ENCODE data around the gene UBC. TPM values are rescaled to one million over a fixed set of nuclear protein-coding genes. Genes with fewer than 3 reads are reported as not detected.
"Not testable (repeated sequence)": the region's sequence is repeated elsewhere in the genome, so short reads cannot be mapped to it uniquely, and the experiment has no call there.

UBC gene
- total RNA-seq, 1 donor from 2014 or later = 778 TPM

DNA sequence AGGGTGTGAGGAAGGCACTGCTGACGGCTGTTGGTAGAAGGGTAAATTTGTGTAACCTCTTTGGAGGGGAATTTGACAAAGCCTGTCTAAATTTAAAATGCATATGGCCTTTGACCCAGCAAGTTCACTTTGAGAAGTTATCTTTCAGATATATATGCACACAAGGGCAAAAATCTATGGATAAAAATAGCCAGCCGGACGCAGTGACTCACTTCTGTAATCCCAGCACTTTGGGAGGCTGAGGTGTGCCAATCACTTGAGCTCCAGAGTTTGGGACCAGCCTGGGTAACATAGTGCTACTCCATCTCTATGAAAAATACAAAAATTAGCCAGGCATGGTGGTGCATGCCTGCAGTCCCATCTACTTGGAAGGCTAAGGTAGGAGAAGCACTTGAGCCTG lies 13.4 kb downstream of the UBC start:
- intact Hi-C loops (cut with micrococcal nuclease) = no loop called here
- Mint-ChIP-seq H3K4me3 (no peak overlapping the region), H3K36me3 (ENCODE audit: low read depth) (no peaks in the 10 kb centered on the region), H3K27ac (no peak overlapping the region), H3K27me3 (peaks cover 4% of the 10 kb centered on the region), H3K4me1 (peaks cover 14% of the 10 kb centered on the region), H3K9me3 (no peaks in the 10 kb centered on the region)
- no peak for DNase-seq

GRCh38 chr12:124900345-124900795 lies 14.1 kb downstream of the UBC start:
- H3K36me3 Mint-ChIP-seq (ENCODE audit: low read depth); DNase-seq; H3K27ac Mint-ChIP-seq; H3K27me3 Mint-ChIP-seq; intact Hi-C loops (cut with micrococcal nuclease); H3K4me3 Mint-ChIP-seq; H3K9me3 Mint-ChIP-seq: not testable (repeated sequence)
- H3K4me1 Mint-ChIP-seq = peaks cover 11% of the 10 kb centered on the region

- Mint-ChIP-seq H3K36me3 (ENCODE audit: low read depth) (peaks cover 2% of the 10 kb centered on the region), H3K9me3 (no peaks in the 10 kb centered on the region), H3K4me3 (no peak overlapping the region), H3K27me3 (peaks cover 4% of the 10 kb centered on the region), H3K4me1 (peaks cover 15% of the 10 kb centered on the region), H3K27ac (no peak overlapping the region)
- DNase-seq = no peak
- intact Hi-C loops (cut with micrococcal nuclease) = loop anchor here (2.0 to 5.0 kb wide), 2 partner anchors 37 to 862 kb away; partner anchors contain the start of gene SCARB1
Observed at GRCh38 chr12:124898923-124899294, 15.5 kb downstream of the UBC start.

DNA sequence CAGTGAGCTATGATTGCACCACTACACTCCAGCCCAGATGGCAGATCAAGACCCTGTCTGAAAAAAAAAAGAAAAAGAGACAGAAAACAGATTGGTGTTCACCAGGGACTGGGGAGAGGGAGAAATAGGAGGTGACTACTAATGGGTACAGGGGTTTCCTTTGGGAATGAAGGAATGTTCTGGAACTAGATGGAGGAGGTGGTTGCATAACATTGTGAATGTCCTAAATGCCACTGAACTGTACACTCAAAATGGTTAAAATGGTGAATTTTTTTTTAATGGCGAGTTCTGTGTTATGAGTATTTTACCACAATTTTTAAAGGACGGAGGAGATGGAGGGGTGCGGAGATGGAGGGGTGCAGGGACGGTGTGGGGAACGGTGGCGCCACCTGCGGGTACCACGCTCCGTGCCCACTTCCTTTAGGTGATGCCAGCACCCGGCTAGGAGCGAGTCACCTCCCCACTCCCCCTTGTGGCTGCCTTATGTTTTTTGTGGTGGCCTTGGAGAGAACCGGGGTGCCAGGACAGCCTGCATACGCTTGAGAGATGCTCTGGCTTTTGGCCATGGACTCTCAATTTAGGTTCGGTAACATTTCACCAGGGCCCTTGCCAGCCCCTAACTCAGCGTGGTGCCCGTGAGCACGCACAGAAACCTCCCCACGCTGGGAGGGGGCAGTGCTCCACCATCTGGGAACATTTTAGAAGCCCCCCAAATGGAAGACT lies 16.1 kb downstream of the UBC start:
- intact Hi-C loops (cut with micrococcal nuclease) = loop anchor here (2.0 to 5.0 kb wide), 2 partner anchors 36 to 862 kb away; partner anchors contain the start of gene SCARB1
- H3K9me3 Mint-ChIP-seq = no peaks in the 10 kb centered on the region
- peaks cover 2% of the 10 kb centered on the region for H3K36me3 Mint-ChIP-seq (ENCODE audit: low read depth)
- H3K4me1 Mint-ChIP-seq = peaks cover 17% of the 10 kb centered on the region
- no peak overlapping the region for H3K27ac Mint-ChIP-seq
- H3K4me3 Mint-ChIP-seq = peak overlapping the region; percentile 6
- peak; percentile 86 for DNase-seq
- H3K27me3 Mint-ChIP-seq = peaks cover 4% of the 10 kb centered on the region

DNA sequence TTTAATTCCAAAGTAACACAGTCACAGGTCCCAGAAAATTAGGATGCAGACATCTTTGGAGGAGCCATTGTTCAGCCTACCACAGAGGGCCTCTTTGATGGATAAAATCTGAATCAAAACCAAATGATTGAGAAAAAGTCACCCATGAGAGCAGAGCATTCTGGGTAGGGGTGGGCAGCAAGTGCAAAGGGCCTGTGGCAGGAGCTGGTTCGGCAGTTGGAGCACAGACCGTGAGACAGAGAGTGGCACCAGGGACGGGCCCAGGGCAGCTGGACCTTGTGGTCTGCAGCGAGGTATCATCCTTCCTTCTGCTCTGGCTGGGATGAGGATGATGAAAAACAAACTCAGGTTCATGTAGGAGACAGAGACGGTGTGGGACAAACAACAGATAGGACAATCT lies 18.0 kb downstream of the UBC start:
- Mint-ChIP-seq H3K4me3 (no peak overlapping the region), H3K4me1 (peaks cover 17% of the 10 kb centered on the region), H3K36me3 (ENCODE audit: low read depth) (peaks cover 2% of the 10 kb centered on the region), H3K27me3 (peaks cover 4% of the 10 kb centered on the region), H3K27ac (no peak overlapping the region), H3K9me3 (no peaks in the 10 kb centered on the region)
- DNase-seq = no peak
- intact Hi-C loops (cut with micrococcal nuclease) = loop anchor here (5.0 kb wide), 1 partner anchor 34 kb away; the partner anchor contains the start of gene SCARB1

DNA sequence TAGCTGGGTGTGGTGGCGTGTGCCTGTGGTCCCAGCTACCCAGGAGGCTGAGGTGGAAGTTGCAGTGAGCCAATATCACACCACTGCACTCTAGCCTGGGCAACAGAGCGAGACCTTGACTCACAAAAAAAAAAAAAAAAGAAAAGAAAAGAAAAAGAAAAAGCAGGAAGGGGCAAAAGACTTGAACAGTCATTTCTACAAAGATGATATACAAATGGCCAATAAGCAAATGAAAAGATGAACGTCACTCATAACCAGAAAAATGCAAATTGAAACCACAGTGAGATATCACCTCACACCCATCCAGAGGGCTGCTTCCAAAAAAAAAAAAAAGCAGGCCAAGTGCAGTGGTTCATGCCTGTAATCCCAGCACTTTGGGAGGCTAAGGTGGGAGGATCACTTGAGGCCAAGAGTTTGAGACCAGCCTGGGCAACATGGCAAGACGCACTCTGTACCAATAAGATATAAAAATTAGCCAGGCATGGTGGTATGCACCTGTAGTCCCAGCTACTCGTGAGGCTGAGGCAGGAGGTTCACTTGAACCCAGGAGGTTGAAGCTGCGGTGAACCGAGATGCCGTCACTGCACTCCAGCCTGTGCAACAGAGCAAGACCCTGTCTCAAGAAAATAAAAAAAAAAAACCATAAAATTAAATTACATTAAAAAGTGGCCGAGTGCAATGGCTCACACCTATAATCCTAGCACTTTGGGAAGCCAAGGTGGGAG lies 20.5 kb downstream of the UBC start:
- H3K27me3 Mint-ChIP-seq = peaks cover 2% of the 10 kb centered on the region
- H3K9me3 Mint-ChIP-seq = no peaks in the 10 kb centered on the region
- peaks cover 16% of the 10 kb centered on the region for H3K4me1 Mint-ChIP-seq
- intact Hi-C loops (cut with micrococcal nuclease) = no loop called here
- DNase-seq = no peak
- H3K4me3 Mint-ChIP-seq = no peak overlapping the region
- peaks cover 2% of the 10 kb centered on the region for H3K36me3 Mint-ChIP-seq (ENCODE audit: low read depth)
- H3K27ac Mint-ChIP-seq = no peak overlapping the region

- no peaks in the 10 kb centered on the region for H3K9me3 Mint-ChIP-seq
- no peaks in the 10 kb centered on the region for H3K27me3 Mint-ChIP-seq
- no peaks in the 10 kb centered on the region for H3K4me1 Mint-ChIP-seq
- no peaks in the 10 kb centered on the region for H3K36me3 Mint-ChIP-seq (ENCODE audit: low read depth)
- no peak overlapping the region for H3K27ac Mint-ChIP-seq
- intact Hi-C loops (cut with micrococcal nuclease) = no loop called here
- DNase-seq = no peak
- H3K4me3 Mint-ChIP-seq = no peak overlapping the region
Observed at GRCh38 chr12:124888260-124888659, 26.2 kb downstream of the UBC start.

DNA sequence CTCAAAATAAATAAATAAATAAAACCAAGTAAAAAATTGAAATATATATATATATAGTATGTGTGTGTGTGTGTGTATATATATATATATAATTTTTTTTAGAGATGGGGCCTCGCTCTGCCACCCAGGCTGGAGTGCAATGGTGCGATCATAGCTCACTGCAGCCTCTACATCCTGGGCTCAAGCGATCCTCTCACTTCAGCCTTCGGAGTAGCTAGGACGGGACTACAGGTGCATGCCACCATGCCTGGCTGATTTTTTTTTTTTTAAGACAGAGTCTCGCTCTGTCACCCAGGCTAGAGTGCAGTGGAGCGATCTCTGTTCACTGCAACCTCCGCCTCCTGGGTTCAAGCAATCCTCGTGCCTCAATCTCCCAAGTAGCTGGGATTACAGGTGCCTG lies 26.7 kb downstream of the UBC start:
- H3K27me3 Mint-ChIP-seq; H3K9me3 Mint-ChIP-seq; H3K4me3 Mint-ChIP-seq; H3K36me3 Mint-ChIP-seq (ENCODE audit: low read depth); H3K27ac Mint-ChIP-seq; H3K4me1 Mint-ChIP-seq; DNase-seq; intact Hi-C loops (cut with micrococcal nuclease): not testable (repeated sequence)

DNA sequence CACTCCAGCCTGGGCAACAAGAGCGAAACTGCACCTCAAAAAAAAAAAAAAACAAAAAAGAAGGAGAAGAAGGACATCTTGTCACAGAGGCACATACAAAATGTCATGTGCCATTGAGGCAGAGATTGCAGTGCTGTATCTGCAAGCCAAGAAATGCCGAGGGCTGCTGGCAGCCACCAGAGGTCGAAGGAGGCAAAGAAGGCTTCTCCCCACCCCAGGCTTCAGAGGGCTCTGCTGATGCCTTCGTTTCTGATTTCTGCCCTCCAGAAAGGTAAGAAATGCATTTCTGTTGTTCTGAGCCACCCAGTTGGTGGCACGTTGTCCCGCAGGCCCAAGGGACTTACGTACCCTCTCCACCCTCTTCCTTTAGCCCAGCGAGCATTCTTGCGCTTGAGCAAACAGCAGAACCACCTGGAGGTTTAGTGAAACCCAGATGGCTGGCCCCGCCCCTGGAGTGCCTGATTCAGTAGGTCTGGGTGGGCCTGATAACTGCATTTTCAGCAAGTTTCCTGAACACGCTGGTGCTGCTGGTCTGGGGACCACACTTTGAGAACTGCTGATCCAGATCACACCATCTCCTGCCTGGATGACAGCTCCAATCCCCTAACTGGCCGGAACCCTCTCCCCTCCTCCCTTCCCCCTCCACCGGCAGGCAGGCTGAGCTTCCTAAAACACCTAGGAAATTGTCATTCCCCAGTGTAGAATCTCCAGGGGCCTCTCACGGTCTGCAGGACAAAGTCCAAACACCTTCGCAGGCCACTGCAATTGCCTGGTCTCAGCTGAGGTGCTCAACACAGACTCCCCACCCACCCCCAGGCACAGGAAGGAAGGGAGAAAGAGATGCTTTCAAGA lies 29.6 kb downstream of the UBC start:
- H3K36me3 Mint-ChIP-seq (ENCODE audit: low read depth) = peaks cover 2% of the 10 kb centered on the region
- no peaks in the 10 kb centered on the region for H3K9me3 Mint-ChIP-seq
- H3K4me3 Mint-ChIP-seq = no peak overlapping the region
- H3K27me3 Mint-ChIP-seq = no peaks in the 10 kb centered on the region
- intact Hi-C loops (cut with micrococcal nuclease) = no loop called here
- no peak for DNase-seq
- peaks cover 8% of the 10 kb centered on the region for H3K4me1 Mint-ChIP-seq
- no peak overlapping the region for H3K27ac Mint-ChIP-seq

DNA sequence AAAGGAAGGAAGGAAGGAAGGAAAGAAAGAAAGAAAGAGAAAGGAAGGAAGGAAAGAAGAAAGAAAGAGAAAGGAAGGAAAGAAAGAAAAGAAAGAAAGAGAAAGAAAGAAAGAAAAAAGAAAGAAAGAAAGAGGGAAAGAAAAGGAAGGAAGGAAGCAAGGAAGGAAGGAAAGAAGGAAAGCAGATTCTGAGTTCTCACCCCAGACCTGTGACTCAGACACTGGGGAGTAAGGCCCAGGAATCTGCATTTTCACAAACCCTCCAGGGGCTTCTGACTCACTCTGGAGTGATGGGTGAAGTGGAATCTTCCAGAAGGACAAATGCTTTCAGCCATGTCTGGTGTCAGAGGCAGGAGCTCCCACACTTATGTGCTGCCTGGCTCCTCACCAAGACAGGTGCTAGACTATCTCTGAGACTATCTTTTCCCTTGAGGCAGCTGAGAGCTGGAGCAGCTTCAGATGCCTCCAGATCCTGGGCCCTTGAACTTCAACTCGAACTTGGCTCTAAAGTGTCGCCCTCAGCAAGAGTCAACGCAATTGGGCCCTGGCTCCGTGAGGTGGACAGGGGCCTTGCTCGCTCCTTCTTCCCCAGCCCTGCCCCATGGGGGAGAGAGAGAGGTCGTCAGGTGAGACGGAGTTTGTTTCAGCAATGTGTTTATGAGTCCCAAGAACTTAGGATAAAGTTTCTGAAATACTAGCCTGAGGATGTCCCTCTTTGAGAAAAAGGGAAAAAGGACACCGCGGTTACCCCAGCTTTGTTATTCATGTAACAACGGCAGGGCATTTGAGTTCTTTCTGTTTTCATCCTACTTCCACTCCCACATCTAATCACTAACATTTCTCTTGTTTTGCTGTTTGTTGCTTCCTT lies 31.0 kb downstream of the UBC start:
- DNase-seq = no peak
- Mint-ChIP-seq H3K9me3 (no peaks in the 10 kb centered on the region), H3K36me3 (ENCODE audit: low read depth) (peaks cover 2% of the 10 kb centered on the region), H3K4me3 (no peak overlapping the region), H3K4me1 (peaks cover 8% of the 10 kb centered on the region), H3K27me3 (peaks cover 2% of the 10 kb centered on the region), H3K27ac (no peak overlapping the region)
- intact Hi-C loops (cut with micrococcal nuclease) = no loop called here

DNA sequence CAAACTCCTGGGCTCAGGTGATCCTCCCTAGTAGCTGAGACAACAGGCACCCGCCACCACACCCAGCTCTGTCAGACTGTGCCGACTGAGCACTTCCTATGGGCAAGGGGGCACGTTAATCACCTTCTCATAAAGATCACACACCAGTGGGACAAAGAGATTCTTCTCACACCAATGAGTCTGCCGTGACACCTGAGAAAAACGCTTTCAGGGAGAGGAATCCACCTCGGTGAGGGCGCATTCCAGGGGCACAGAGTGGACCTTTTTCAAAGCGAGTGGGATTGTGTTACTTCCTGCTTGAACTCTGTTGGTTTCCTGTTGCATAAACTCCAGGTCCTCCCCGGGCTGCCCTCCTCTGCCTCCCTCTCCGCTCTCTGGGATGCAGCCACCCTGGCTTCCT lies 33.3 kb downstream of the UBC start:
- peaks cover 8% of the 10 kb centered on the region for H3K4me1 Mint-ChIP-seq
- intact Hi-C loops (cut with micrococcal nuclease) = no loop called here
- no peaks in the 10 kb centered on the region for H3K9me3 Mint-ChIP-seq
- peaks cover 4% of the 10 kb centered on the region for H3K27me3 Mint-ChIP-seq
- peaks cover 2% of the 10 kb centered on the region for H3K36me3 Mint-ChIP-seq (ENCODE audit: low read depth)
- no peak for DNase-seq
- H3K4me3 Mint-ChIP-seq = no peak overlapping the region
- no peak overlapping the region for H3K27ac Mint-ChIP-seq

GRCh38 chr12:124880335-124880734 lies 34.1 kb downstream of the UBC start:
- H3K4me3 Mint-ChIP-seq; H3K9me3 Mint-ChIP-seq; H3K27me3 Mint-ChIP-seq; DNase-seq; intact Hi-C loops (cut with micrococcal nuclease); H3K4me1 Mint-ChIP-seq; H3K36me3 Mint-ChIP-seq (ENCODE audit: low read depth); H3K27ac Mint-ChIP-seq: not testable (repeated sequence)
